Measurements from ENCODE around the gene NRGN. TPM values are rescaled to one million over a fixed set of nuclear protein-coding genes. Genes with fewer than 3 reads are reported as not detected.

Gene NRGN
- total RNA-seq, 1 experiment from 2014 or later: 0.23 TPM

GRCh38 chr11:124751391-124751740, 11.6 kb downstream of the NRGN start:
- DNase-seq: no peak
- no peaks in the 10 kb centered on the region for H3K36me3 ChIP-seq
- H3K4me3 ChIP-seq: no peak overlapping the region
- no peaks in the 10 kb centered on the region for H3K9me3 ChIP-seq
- no peaks in the 10 kb centered on the region for H3K27me3 ChIP-seq

DNA sequence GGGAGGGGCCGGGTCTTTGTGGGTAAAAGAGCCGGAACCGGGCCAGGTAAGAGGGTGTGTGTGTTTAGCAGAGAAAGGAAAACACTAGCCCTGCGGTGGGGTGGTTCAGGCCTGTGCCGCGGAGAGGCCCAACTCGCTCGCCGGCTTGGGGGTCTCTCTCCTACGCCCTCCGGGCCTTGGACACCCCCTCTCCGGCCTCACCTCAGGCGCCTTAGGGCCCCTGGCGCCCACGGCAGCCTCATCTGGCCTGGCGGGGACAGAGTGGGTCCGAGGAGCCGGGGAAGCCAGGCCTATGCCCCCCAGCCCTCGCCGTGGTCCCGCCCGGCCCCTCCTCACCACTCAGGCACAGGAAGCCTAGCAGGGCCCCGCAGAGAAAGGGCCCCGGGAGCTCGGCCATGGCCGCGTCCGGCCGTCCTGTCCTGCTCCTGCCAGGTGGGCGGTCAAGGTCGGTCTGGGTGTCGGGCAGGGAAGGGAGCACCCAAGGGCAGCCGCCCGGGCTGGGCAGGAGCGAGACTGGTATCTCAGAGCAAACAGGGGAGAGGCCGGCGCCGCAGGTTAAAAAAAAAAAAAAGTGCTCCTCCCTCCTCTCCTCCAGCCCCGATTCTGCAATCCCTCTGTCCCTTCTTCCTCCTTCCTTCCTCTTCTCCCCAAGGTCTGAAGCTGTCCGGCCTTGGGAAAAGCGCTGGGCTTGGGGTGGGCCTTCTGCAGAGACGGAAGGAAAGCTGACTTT, 12.2 kb downstream of the NRGN start, which contains the start of gene VSIG2:
VSIG2 (minus strand) TSS at position 515 of the 730 bp plus-strand sequence; CDS start at position 397, 118 bp downstream.
- Histone ChIP-seq H3K4me3 (no peak within 1 kb of the TSS), H3K36me3 (no peaks in the 10 kb centered on the region), H3K9me3 (no peaks in the 10 kb centered on the region), H3K27me3 (no peaks in the 10 kb centered on the region)
- DNase-seq: no peak

GRCh38 chr11:124752471-124753102, 12.8 kb downstream of the NRGN start:
- Histone ChIP-seq H3K4me3 (no peak overlapping the region), H3K9me3 (no peaks in the 10 kb centered on the region), H3K27me3 (no peaks in the 10 kb centered on the region), H3K36me3 (no peaks in the 10 kb centered on the region)
- DNase-seq: no peak

- no peaks in the 10 kb centered on the region for H3K36me3 ChIP-seq
- DNase-seq: no peak
- H3K9me3 ChIP-seq: no peaks in the 10 kb centered on the region
- H3K27me3 ChIP-seq: no peaks in the 10 kb centered on the region
- H3K4me3 ChIP-seq: no peak overlapping the region
Observed at GRCh38 chr11:124753205-124753604, 13.5 kb downstream of the NRGN start.

GRCh38 chr11:124753624-124754023, 13.9 kb downstream of the NRGN start:
- no peak for DNase-seq
- Histone ChIP-seq H3K27me3 (no peaks in the 10 kb centered on the region), H3K36me3 (no peaks in the 10 kb centered on the region), H3K9me3 (no peaks in the 10 kb centered on the region), H3K4me3 (no peak overlapping the region)

DNA sequence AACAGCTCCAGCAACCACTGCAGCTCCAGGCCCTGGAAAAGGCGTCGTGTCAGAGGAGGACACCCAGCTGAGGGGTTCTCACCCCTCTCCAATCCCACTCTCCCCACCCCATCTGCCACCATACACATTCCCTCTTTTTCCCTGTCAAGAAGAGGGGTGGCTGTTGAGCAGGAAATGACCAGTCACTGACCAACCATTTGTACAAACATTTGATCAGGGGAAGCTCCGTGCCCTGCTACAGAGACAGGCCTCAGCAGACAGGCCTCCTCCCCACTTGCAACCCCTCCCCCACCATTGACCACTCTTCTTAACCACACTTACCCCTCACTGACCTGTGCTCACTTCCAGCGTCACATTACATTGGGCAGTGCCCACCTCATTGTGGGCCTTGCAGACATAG, 14.6 kb downstream of the NRGN start:
- Histone ChIP-seq H3K9me3 (no peaks in the 10 kb centered on the region), H3K27me3 (no peaks in the 10 kb centered on the region), H3K4me3 (no peak overlapping the region), H3K36me3 (no peaks in the 10 kb centered on the region)
- no peak for DNase-seq

- no peak for DNase-seq
- Histone ChIP-seq H3K27me3 (no peaks in the 10 kb centered on the region), H3K9me3 (no peaks in the 10 kb centered on the region), H3K36me3 (no peaks in the 10 kb centered on the region), H3K4me3 (no peak overlapping the region)
Observed at GRCh38 chr11:124754710-124755109, 15.0 kb downstream of the NRGN start.

DNA sequence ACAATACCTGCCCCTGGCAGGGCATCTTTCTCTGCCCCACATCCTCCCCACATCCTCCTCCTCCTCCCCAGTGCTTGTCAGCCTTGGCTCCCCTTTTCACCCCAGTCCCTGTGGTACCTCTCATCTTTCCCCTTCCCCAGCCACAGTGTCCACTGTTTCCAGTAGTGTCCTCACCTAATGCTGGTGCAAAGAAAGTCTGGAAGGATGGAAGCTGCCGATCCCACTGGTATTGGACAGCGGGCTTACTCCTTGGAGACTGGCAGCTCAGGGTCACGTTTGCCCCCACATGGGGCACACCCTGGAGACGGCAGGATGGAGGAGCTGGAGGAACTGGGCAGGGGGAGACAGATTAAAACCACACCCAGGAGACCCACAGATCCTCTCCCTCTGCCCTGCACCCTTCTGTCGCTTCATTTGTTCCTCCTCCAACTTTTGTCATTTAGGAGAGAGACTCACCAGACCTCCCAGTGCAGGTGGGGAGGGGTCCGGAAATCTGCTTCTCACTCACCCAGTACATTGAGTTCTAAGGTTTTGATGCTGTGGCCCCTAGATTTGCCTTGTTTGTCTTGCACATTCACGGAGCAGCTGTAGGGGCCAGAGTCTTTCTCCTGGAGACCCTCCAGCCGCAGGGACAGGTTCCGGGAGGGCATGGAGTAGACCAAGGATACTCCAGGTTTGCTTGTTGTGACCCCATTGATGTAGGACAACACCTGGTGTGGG, 16.5 kb downstream of the NRGN start:
- Histone ChIP-seq H3K36me3 (no peaks in the 10 kb centered on the region), H3K9me3 (no peaks in the 10 kb centered on the region), H3K4me3 (no peak overlapping the region), H3K27me3 (no peaks in the 10 kb centered on the region)
- DNase-seq: no peak

DNA sequence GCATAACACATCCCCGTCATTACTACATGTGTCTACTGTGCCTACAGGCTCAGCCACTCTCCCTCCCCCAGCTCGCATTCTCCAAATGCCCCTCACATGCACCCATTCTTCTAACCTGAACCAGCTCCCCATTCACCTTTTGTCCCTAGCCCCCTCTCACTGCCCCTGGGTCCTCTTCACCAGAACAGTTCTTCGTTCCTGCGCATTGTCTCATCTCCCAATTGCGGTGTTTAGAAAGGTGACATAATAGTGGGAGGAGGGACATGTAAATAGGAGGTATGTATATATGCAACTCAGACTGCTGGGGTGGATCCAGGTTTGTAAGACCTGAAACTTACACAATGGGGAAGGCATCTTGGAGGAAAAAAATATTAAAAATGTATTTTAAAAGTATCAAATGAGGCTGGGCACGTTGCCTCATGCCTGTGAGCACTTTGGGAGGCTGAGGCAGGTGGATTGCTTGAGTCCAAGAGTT, 17.0 kb downstream of the NRGN start:
- Histone ChIP-seq H3K9me3 (no peaks in the 10 kb centered on the region), H3K27me3 (no peaks in the 10 kb centered on the region), H3K36me3 (no peaks in the 10 kb centered on the region), H3K4me3 (no peak overlapping the region)
- DNase-seq: no peak

DNA sequence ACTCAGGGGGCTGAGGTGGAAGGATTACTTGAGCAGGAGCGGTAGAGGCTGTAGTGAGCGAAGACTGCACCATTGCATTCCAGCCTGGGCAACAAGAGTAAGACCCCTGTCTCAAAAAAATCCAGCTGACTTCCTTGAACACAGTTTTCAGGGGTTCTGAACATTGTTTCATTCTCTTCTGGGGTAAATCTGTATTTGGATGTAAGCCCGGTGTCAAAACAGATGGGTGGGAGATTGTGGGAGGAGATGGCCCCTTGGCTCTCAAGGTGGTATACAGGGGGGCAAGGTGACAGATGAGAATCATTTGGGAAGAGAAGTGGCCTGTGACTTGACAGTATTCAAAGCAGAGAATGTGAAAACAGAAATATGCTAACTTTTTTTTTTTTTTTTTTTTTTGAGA, 17.6 kb downstream of the NRGN start:
- Histone ChIP-seq H3K4me3 (no peak overlapping the region), H3K9me3 (no peaks in the 10 kb centered on the region), H3K27me3 (no peaks in the 10 kb centered on the region), H3K36me3 (no peaks in the 10 kb centered on the region)
- DNase-seq: no peak

DNA sequence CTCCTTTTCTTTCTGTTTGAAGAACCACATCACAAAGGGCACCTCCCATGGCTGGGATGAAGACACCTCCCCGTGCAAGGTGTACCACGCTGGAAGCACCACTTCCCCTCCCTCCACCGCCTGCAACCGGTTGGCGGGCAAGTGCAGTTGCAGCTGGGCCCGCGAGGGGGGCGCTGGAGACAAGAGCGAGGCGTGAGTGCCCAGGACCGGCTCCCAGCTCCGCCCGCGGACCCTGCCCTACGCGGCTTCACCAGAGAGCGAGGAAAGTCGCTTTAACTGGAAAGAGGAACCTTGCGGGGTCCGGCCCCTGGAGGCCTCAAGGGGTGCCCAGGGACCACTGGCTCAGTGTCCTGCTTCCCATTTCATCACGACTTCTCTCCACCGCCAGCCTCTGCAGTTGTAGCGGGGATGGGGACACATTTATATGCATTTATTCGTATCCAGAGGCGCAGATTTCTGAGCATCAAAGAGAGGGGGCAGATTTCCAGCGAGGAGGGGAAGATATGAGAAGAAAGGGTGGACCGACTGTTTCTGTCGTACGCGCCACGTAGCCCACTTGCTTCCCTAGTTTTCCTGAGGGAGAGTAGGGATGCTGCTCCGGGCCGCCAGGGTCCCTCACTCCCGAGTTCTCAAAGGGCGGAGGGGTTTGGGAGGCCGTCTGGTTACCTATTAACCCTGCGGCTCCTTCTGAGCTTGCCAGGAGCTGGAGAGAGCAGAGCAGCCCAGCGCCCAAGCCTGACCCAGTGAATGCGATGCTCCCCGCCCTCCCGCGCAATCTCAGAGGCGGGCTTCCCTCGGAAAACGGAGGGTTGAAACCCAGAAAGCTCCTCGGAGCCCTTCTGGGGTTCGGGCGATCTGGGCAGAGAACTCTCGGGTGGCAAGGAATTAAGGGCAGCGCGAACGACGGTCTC, 18.9 kb downstream of the NRGN start:
- H3K4me3 ChIP-seq: no peak overlapping the region
- H3K9me3 ChIP-seq: no peaks in the 10 kb centered on the region
- DNase-seq: peak; percentile 60
- H3K27me3 ChIP-seq: no peaks in the 10 kb centered on the region
- no peaks in the 10 kb centered on the region for H3K36me3 ChIP-seq

DNA sequence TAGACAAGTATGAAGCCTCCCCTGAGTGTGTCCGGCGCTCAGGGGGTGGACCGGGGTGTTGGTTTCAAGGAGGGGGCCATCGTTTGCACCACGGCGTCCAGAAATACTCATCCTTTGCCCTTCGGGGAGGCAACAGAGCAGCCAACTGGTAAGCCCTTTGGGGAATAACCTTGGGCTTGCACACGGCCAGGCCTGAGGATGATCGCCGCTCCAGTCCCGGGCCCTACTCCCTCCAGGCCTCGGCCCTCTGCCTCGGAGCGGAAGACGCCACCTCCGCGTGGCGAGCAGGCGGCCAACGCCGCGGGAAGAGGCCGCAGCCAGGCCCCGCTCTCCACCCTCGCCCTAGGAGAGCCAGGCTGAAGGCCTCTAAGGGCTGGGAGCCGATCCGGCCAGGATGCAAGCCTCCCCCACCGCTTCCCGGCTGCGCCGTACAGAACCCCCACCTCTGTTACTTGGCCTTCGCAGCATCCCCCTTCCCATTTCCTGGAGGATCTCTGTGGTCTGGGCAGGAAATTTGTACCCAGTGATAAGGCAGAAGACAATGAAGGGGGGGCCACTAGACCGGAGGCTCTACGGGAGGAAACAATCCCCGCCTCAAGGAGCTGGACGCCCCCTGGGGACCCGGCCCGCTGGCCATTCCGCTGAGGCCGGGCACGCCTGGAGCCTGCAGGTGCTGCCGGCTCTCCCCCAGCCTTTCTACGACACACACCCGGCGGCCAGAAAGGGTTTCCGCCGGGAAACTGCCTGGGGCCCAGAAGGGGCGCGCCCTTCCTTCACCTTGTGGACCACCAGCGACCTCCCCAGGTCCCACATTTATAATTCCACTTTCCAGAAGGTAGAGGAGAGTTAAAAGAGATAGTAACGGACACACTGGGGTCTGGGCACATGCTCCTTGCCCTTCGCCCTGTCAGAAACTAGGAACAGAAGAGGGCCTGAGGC, 19.8 kb downstream of the NRGN start:
- no peak for DNase-seq
- no peak overlapping the region for H3K4me3 ChIP-seq
- no peaks in the 10 kb centered on the region for H3K9me3 ChIP-seq
- peaks cover 3% of the 10 kb centered on the region; the same call in 1 of the 2 replicates for H3K36me3 ChIP-seq
- no peaks in the 10 kb centered on the region for H3K27me3 ChIP-seq

DNA sequence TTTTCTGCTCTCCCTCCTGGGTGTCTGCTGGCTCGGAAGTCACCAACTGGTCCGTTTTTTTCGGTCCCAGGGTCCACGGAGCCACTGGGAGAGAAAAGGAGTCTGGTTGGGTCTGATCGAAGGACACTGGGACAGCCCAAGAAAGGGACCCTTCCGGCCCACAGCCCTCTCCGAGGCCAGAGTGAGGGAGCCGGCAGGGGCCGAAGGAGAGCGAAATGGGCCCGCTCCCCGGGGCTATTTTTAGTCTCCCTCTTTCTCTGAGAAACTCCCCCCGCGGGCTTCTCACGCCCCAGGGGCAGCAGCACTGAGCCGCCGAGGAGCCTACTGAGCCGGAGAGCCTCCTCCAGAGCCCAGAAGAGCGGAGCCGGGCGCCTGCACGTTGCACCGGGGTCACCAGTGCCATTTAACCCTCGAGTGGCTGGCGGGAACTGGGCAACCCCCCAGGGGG, 20.5 kb downstream of the NRGN start:
- no peaks in the 10 kb centered on the region for H3K27me3 ChIP-seq
- peaks cover 3% of the 10 kb centered on the region; the same call in 1 of the 2 replicates for H3K36me3 ChIP-seq
- DNase-seq: no peak
- no peaks in the 10 kb centered on the region for H3K9me3 ChIP-seq
- H3K4me3 ChIP-seq: no peak overlapping the region

DNA sequence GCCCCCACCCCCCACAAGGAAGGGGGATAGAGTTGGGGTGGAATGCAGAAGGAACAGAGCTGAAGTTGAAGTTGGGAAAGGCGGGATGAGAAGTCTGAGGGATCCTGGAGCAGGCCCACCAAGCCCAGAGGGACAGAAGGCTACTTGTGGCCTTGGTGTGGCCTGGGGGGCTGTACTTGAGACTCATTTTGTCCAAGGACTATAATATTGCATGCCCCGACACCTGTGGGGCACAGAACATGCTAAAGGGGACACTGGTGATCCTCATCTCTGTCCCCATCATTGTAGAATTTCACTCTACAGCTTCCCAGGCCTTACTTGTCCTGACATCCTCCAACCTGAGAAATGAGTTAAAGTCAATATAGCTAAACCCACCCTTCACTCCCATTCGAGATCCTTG, 21.1 kb downstream of the NRGN start:
- no peaks in the 10 kb centered on the region for H3K9me3 ChIP-seq
- DNase-seq: no peak
- H3K27me3 ChIP-seq: no peaks in the 10 kb centered on the region
- H3K4me3 ChIP-seq: no peak overlapping the region
- H3K36me3 ChIP-seq: peaks cover 3% of the 10 kb centered on the region; the same call in 1 of the 2 replicates

DNA sequence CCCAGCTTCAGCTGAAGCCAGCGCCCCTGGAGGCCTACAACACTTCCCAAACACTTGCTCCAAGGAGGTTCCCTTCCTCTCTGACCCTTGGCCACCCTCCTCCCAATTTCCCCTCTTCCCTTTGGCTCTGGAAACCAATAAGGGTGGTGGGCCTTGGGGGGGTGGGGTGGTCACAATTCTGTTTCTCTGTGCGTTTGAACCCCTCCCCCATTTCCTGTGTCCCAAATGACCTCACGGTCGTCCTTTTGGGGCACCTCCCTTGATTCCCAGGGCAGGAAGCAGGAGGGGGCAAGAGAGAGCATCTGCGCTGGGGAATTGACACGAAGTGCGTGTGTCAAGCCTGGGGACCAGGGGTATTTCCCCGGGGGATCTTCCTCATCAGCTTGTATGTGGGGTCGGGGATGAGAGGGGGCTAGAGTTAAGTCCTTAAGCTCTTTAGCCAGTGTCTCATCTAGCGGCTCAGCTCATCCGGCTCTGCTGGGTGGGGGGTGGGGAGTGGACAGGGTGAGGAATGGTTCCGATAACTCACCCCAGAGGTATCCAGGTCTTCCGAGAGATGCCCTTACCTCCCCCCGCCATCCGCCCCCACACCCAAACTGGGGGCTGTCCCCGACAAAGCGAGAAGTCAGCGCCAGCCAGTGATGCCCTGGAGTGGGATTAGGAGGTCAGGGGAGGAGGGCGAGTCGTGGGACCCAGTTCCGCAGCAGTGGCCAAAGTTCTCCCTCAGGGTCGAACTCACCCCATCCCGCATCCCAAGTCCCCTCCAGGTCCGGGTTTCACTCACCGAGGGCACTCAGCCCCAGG, 21.8 kb downstream of the NRGN start:
- Histone ChIP-seq H3K4me3 (no peak overlapping the region), H3K27me3 (no peaks in the 10 kb centered on the region), H3K9me3 (no peaks in the 10 kb centered on the region), H3K36me3 (peaks cover 4% of the 10 kb centered on the region)
- no peak for DNase-seq
